NCI-H1694 (cell line): ENCODE measurements around the gene PRRC2B.
"Not testable (repeated sequence)": the region's sequence is repeated elsewhere in the genome, so short reads cannot be mapped to it uniquely, and the experiment has no call there.

Experiments
- DNase-seq: peaks from one replicate; lab custom pipeline; 2025; lab: John Stamatoyannopoulos, UW

PRRC2B gene

GRCh38 chr9:131472085-131472484, 78.2 kb downstream of the PRRC2B start:
- not testable (repeated sequence) for DNase-seq

GRCh38 chr9:131473198-131473885, 79.5 kb downstream of the PRRC2B start:
- DNase-seq, result no peak

GRCh38 chr9:131473891-131474290, 80.0 kb downstream of the PRRC2B start:
- DNase-seq, result no peak

GRCh38 chr9:131474711-131475110, 80.8 kb downstream of the PRRC2B start:
- no peak for DNase-seq

- no peak for DNase-seq
Observed at GRCh38 chr9:131475111-131475955, 81.4 kb downstream of the PRRC2B start.

- peak; percentile 67 for DNase-seq
Observed at GRCh38 chr9:131475956-131476776, 82.3 kb downstream of the PRRC2B start.

- no peak for DNase-seq
Observed at GRCh38 chr9:131476777-131477345, 83.0 kb downstream of the PRRC2B start.

GRCh38 chr9:131477367-131477766, 83.5 kb downstream of the PRRC2B start:
- DNase-seq, result no peak

- no peak for DNase-seq
Observed at GRCh38 chr9:131477816-131478419, 84.0 kb downstream of the PRRC2B start.

GRCh38 chr9:131478421-131478868, 84.6 kb downstream of the PRRC2B start:
- no peak for DNase-seq

- no peak for DNase-seq
Observed at GRCh38 chr9:131478911-131479310, 85.0 kb downstream of the PRRC2B start.

- DNase-seq, result no peak
Observed at GRCh38 chr9:131480258-131480657, 86.4 kb downstream of the PRRC2B start.

GRCh38 chr9:131481441-131482342, 87.8 kb downstream of the PRRC2B start:
- no peak for DNase-seq

- no peak for DNase-seq
Observed at GRCh38 chr9:131482343-131483006, 88.6 kb downstream of the PRRC2B start.

GRCh38 chr9:131483319-131484050, 89.6 kb downstream of the PRRC2B start:
- DNase-seq, result peak; percentile 49

- no peak for DNase-seq
Observed at GRCh38 chr9:131484051-131484445, 90.2 kb downstream of the PRRC2B start.

- DNase-seq, result no peak
Observed at GRCh38 chr9:131484560-131485185, 90.8 kb downstream of the PRRC2B start.

- DNase-seq, result no peak
Observed at GRCh38 chr9:131485206-131485605, 91.3 kb downstream of the PRRC2B start.
